Measurements from ENCODE around the gene FGF12. TPM values are rescaled to one million over a fixed set of nuclear protein-coding genes. Genes with fewer than 3 reads are reported as not detected.
"Not testable (repeated sequence)": the region's sequence is repeated elsewhere in the genome, so short reads cannot be mapped to it uniquely, and the experiment has no call there.

Gene FGF12
- total RNA-seq, result 1 to 10 TPM in 1 of 4 donors, under 1 TPM in 3; 0.46 to 1.2 (median 0.72) TPM

DNA sequence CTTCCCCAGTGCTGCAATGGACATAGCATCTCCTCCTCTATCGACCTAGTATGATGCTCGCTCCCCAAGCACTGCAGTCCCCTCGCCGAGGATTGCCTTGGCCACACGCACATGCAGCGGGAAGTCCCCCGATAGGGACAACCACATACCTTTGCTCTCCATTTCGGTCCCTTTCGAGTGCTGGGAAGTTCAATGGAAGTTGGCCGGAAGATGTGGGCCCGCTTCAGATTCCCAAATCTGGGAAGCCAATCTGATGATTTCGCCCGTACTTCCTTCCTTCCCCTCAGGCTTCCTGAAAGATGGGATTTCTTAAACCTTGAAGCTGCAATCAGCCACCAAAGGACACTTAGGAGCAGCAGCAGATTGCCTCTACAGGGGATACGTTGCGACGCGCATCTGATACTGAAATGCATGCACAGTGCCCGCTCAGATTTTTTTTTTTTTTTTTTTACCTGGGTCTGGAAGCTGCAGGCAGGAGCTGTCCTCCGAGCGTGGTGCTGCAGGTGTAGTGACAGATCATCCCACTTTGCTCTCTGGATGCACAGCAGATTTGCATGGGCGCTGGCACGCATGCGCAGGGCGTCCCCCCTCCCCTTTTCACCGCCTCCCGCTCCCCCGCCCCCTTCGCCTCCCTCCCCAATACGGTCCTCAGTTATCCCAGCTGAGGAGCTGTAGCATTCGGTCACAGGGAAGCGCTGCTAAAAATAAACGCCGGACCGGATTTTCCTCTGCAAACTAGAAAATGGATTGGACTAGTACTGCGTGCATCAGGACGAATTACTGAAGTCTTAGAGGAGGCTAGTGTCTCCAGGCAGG is at the start of gene FGF12:
Gene FGF12 (minus strand): TSS at position 510 of the 816 bp plus-strand sequence.
- H3K36me3 ChIP-seq, result no peaks in the 10 kb centered on the region
- H3K27me3 ChIP-seq, result peaks cover 3 to 6% (median 4%) of the 10 kb centered on the region in 3 donors
- no peak within 1 kb of the TSS for H3K27ac ChIP-seq
- peaks cover 0 to 10% of the 10 kb centered on the region in 2 donors for H3K4me1 ChIP-seq
- in situ Hi-C loops (cut with MboI; ENCODE audit: low sequenced_read_pairs in 4 of 4), result no loop called here
- ATAC-seq (no peak), DNase-seq (peak in 1 of 2 donors; percentile 2)
- no peak for TF ChIP-seq POLR2A (IDR thresholded peaks at IDR 0.05)
- TF ChIP-seq, protein P1, sequence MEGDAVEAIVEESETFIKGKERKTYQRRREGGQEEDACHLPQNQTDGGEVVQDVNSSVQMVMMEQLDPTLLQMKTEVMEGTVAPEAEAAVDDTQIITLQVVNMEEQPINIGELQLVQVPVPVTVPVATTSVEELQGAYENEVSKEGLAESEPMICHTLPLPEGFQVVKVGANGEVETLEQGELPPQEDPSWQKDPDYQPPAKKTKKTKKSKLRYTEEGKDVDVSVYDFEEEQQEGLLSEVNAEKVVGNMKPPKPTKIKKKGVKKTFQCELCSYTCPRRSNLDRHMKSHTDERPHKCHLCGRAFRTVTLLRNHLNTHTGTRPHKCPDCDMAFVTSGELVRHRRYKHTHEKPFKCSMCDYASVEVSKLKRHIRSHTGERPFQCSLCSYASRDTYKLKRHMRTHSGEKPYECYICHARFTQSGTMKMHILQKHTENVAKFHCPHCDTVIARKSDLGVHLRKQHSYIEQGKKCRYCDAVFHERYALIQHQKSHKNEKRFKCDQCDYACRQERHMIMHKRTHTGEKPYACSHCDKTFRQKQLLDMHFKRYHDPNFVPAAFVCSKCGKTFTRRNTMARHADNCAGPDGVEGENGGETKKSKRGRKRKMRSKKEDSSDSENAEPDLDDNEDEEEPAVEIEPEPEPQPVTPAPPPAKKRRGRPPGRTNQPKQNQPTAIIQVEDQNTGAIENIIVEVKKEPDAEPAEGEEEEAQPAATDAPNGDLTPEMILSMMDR (IDR thresholded peaks at IDR 0.05 in 4 of 5, conservative IDR thresholded peaks at IDR 0.05 in 1 of 5), result no peak
- H3K4me3 ChIP-seq, result peak within 1 kb of the TSS in 3 of 4 donors; percentile 18 to 28 (median 27)
- intact Hi-C loops (cut with DNase I; ENCODE audit: low total_unique reads), result no loop called here
- no peaks in the 10 kb centered on the region for H3K9me3 ChIP-seq

DNA sequence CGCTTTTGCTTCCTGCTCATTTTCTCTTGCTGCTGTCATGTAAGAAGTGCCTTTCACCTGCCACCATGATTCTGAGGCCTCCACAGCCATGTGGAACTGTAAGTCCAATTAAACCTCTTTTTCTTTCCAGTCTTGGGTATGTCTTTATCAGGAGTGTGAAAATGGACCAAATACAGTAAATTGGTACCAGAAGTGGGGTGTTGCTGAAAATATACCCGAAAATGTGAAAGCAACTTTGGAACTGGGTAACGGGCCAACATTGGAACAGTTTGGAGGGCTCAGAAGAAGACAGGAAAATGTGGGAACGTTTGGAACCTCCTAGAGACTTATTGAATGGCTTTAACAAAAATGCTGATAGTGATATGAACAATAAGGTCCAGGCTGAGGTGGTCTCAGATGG is 47.0 kb upstream of the FGF12 start:
- H3K9me3 ChIP-seq; in situ Hi-C loops (cut with MboI; ENCODE audit: low sequenced_read_pairs in 4 of 4); H3K27me3 ChIP-seq; H3K27ac ChIP-seq; ATAC-seq; intact Hi-C loops (cut with DNase I; ENCODE audit: low total_unique reads); H3K36me3 ChIP-seq; H3K4me3 ChIP-seq; DNase-seq; H3K4me1 ChIP-seq: not testable (repeated sequence)

DNA sequence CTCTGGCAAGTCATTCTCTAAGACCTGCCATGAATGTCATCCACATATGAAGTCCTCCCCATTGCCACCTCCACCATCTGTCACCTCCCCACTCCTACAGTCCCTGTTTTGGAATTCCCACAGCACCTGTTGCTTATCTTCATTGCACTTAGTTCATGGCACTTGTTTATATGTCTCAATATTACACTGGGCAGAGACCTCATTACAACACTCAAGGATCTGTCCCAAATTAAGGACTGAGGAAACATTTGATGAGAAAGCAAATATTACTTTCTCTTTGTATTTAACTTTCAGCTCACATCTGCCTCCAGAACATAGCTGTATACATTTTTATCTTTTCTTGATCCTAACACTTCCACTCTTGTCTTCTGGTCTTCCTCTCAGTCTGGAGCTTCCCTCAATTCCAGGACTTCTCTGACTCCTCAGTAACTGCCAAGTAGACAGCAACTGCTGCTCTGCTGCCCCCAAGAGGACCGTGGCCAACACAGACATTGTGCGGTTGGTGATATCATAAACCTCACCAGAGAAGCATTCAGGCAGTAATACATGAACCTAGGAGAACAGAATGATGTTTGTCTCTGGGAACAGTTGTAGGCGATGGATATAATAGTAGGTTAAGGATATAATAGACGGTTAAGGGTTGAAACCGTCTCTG is 45.0 kb upstream of the FGF12 start:
- intact Hi-C loops (cut with DNase I; ENCODE audit: low total_unique reads), result no loop called here

DNA sequence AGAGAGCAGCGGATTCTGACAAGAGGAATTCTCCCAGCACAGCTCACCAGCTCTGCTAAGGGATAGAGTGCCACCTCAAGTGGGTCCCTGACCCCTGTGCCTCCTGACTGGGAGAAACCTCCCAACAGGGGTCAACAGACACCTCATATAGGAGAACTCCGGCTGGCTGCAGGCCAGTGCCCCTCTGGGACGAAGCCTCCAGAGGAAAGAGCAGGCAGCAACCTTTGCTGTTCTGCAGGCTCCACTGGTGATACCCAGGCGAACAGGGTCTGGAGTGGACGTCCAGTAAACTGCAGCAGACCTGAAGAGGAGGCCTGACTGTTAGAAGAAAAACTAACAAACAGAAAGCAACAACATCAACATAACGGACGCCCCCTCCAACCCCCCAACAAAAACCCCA is 31.3 kb upstream of the FGF12 start:
- in situ Hi-C loops (cut with MboI; ENCODE audit: low sequenced_read_pairs in 4 of 4), result no loop called here
- Histone ChIP-seq H3K27ac (no peak overlapping the region), H3K27me3 (no peaks in the 10 kb centered on the region), H3K36me3 (no peaks in the 10 kb centered on the region), H3K4me1 (no peaks in the 10 kb centered on the region), H3K9me3 (no peaks in the 10 kb centered on the region), H3K4me3 (no peak overlapping the region)
- intact Hi-C loops (cut with DNase I; ENCODE audit: low total_unique reads), result no loop called here
- TF ChIP-seq, protein P1 (IDR thresholded peaks at IDR 0.05 in 4 of 5, conservative IDR thresholded peaks at IDR 0.05 in 1 of 5), result no peak
- TF ChIP-seq POLR2A (IDR thresholded peaks at IDR 0.05), result no peak
- ATAC-seq (no peak), DNase-seq (no peak)

More for the DNA sequence above, 45.0 kb upstream of the FGF12 start:
- Histone ChIP-seq H3K27ac (no peak overlapping the region), H3K27me3 (no peaks in the 10 kb centered on the region), H3K4me1 (no peaks in the 10 kb centered on the region), H3K36me3 (no peaks in the 10 kb centered on the region), H3K4me3 (no peak overlapping the region), H3K9me3 (no peaks in the 10 kb centered on the region)
- ATAC-seq (no peak), DNase-seq (no peak)
- TF ChIP-seq POLR2A (IDR thresholded peaks at IDR 0.05), result no peak
- TF ChIP-seq, protein P1 (IDR thresholded peaks at IDR 0.05 in 4 of 5, conservative IDR thresholded peaks at IDR 0.05 in 1 of 5), result no peak
- in situ Hi-C loops (cut with MboI; ENCODE audit: low sequenced_read_pairs in 4 of 4), result no loop called here

DNA sequence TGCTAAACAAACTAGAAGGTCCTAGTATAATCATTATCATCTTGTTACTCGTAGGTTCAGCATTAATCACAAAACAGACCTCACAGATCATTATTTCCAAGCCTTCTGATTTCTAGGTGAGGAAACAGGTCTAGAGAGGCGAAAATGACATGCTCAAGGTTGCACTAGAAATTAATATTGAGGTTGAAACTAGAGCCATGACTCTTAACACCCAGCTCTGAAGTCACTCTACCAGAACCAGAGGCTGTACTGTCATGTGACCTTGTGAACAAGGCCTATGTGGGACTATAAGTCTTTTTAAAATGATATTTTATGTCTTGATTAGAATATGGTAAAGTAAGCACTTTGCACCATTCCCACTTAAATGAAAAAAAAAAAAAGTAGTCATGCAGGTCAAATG is 23.8 kb upstream of the FGF12 start:
- Histone ChIP-seq H3K27ac (no peak overlapping the region), H3K27me3 (no peaks in the 10 kb centered on the region), H3K4me3 (no peak overlapping the region), H3K4me1 (no peaks in the 10 kb centered on the region), H3K9me3 (no peaks in the 10 kb centered on the region), H3K36me3 (no peaks in the 10 kb centered on the region)
- TF ChIP-seq, protein P1 (IDR thresholded peaks at IDR 0.05 in 4 of 5, conservative IDR thresholded peaks at IDR 0.05 in 1 of 5), result no peak
- no peak for TF ChIP-seq POLR2A (IDR thresholded peaks at IDR 0.05)
- in situ Hi-C loops (cut with MboI; ENCODE audit: low sequenced_read_pairs in 4 of 4) (no loop called here), intact Hi-C loops (cut with DNase I; ENCODE audit: low total_unique reads) (no loop called here)
- ATAC-seq, result no peak
- no peak for DNase-seq
